HT-29 (cell line): ENCODE measurements around the gene NAXE. TPM values are rescaled to one million over a fixed set of nuclear protein-coding genes. Genes with fewer than 3 reads are reported as not detected.
A peak's percentile ranks its signal among the peaks of the same experiment; 100 is the strongest.
"Not testable (repeated sequence)": the region's sequence is repeated elsewhere in the genome, so short reads cannot be mapped to it uniquely, and the experiment has no call there.

Experiments
- DNase-seq: peaks from one replicate; pipeline ENCODE4 v3.0.0-alpha.2; 2015; ENCODE audit warnings: low spot score
- total RNA-seq: library from RNA; depleted of rRNA; stranded (reverse); fragments of >200 nt; shearing (Covaris generic); gene quantifications from 2 replicates; pipeline ENCODE4 v1.2.3, GENCODE V29; 2014; rRNA removed

NAXE gene
- total RNA-seq = 206 and 220 TPM in 2 replicates

- peak; percentile 81 for DNase-seq
Measured at GRCh38 chr1:156591432-156592157, at the start of gene NAXE. Gene NAXE (plus strand): TSS chr1:156591776. CDS start chr1:156591805, 29 bp downstream.

- DNase-seq = no peak
Measured at GRCh38 chr1:156543066-156543465, 48.5 kb upstream of the NAXE start.

GRCh38 chr1:156544592-156545102 lies 46.9 kb upstream of the NAXE start:
- no peak for DNase-seq

- no peak for DNase-seq
Measured at GRCh38 chr1:156546267-156546666, 45.3 kb upstream of the NAXE start.

GRCh38 chr1:156547434-156547833 lies 44.1 kb upstream of the NAXE start:
- no peak for DNase-seq

- DNase-seq = no peak
Measured at GRCh38 chr1:156547982-156548381, 43.6 kb upstream of the NAXE start.

- DNase-seq = no peak
Measured at GRCh38 chr1:156549390-156549789, 42.2 kb upstream of the NAXE start.

GRCh38 chr1:156549831-156550230 lies 41.7 kb upstream of the NAXE start:
- no peak for DNase-seq

- no peak for DNase-seq
Measured at GRCh38 chr1:156550346-156550745, 41.2 kb upstream of the NAXE start.

GRCh38 chr1:156551066-156551643 lies 40.4 kb upstream of the NAXE start:
- DNase-seq = no peak

GRCh38 chr1:156551869-156552268 lies 39.7 kb upstream of the NAXE start:
- no peak for DNase-seq

- DNase-seq = no peak
Measured at GRCh38 chr1:156552518-156552917, 39.1 kb upstream of the NAXE start.

GRCh38 chr1:156552937-156553336 lies 38.6 kb upstream of the NAXE start:
- DNase-seq = not testable (repeated sequence)

- DNase-seq = no peak
Measured at GRCh38 chr1:156553860-156554485, 37.6 kb upstream of the NAXE start.

GRCh38 chr1:156554971-156555370 lies 36.6 kb upstream of the NAXE start:
- no peak for DNase-seq

GRCh38 chr1:156555715-156556114 lies 35.9 kb upstream of the NAXE start:
- no peak for DNase-seq

- DNase-seq = no peak
Measured at GRCh38 chr1:156556354-156556753, 35.2 kb upstream of the NAXE start.

- no peak for DNase-seq
Measured at GRCh38 chr1:156559086-156559796, 32.3 kb upstream of the NAXE start.

GRCh38 chr1:156559797-156560385 lies 31.7 kb upstream of the NAXE start:
- no peak for DNase-seq

GRCh38 chr1:156560585-156561163 lies 30.9 kb upstream of the NAXE start:
- DNase-seq = no peak

GRCh38 chr1:156565519-156565918 lies 26.1 kb upstream of the NAXE start:
- no peak for DNase-seq
